CD14-positive monocyte (primary cell): Measurements from ENCODE around the gene BCKDHA. TPM values are rescaled to one million over a fixed set of nuclear protein-coding genes. Genes with fewer than 3 reads are reported as not detected.

Experiments
- DNase-seq, 3 donors: peaks; one replicate each; pipeline ENCODE4 v3.0.0-alpha.2; 2011 to 2022
- H2AFZ ChIP-seq: 2 replicates; pipeline ENCODE4 v1.6.0; 2012; ENCODE audit warnings: mild to moderate bottlenecking, low read depth, low read length, inconsistent platforms; ENCODE audit not compliant: insufficient read depth, poor library complexity, severe bottlenecking
- H3K27ac ChIP-seq, 2 donors: 1 replicate in 1 of 2; 2 replicates in 1 of 2; pipeline ENCODE4 v1.5.1; 2012 to 2013; ENCODE audit warnings: low read length in 2 of 2, control low read depth in 1 of 2, inconsistent platforms in 1 of 2, low read depth in 1 of 2, mild to moderate bottlenecking in 1 of 2
- H3K27me3 ChIP-seq, 2 donors: one replicate each; pipeline versions ENCODE4 v1.6.0 to v1.6.1; 2011 to 2013; ENCODE audit warnings: low read length in 2 of 2; ENCODE audit not compliant: control insufficient read depth in 2 of 2, insufficient read depth in 2 of 2
- H3K36me3 ChIP-seq, 2 donors: replicated peaks in 1 of 2; 1 replicate in 1 of 2; 2 replicates in 1 of 2; pipeline versions ENCODE4 v1.5.1 to v1.6.1; 2012 to 2013; ENCODE audit warnings: low read length in 2 of 2, control low read depth in 1 of 2, inconsistent platforms in 1 of 2, mild to moderate bottlenecking in 1 of 2; ENCODE audit not compliant: insufficient read depth in 2 of 2, control insufficient read depth in 1 of 2
- H3K4me1 ChIP-seq, 2 donors: 1 replicate in 1 of 2; 2 replicates in 1 of 2; pipeline versions ENCODE4 v1.5.1 to v1.6.1; 2012 to 2013; ENCODE audit warnings: low read length in 2 of 2, control low read depth in 1 of 2, inconsistent platforms in 1 of 2, mild to moderate bottlenecking in 1 of 2, moderate library complexity in 1 of 2; ENCODE audit not compliant: insufficient read depth in 2 of 2, control insufficient read depth in 1 of 2
- H3K4me2 ChIP-seq: replicated peaks from 2 replicates; pipeline ENCODE3; 2012; ENCODE audit warnings: low read length, moderate library complexity, mild to moderate bottlenecking; ENCODE audit not compliant: poor library complexity, severe bottlenecking; ENCODE audit errors: extremely low read depth
- H3K4me3 ChIP-seq, 3 experiments: fragments of 200-600 bp in 1 of 3; sonication (generic) in 1 of 3; replicated peaks in 1 of 3; 1 replicate in 2 of 3; 2 replicates in 1 of 3; pipeline ENCODE4 v1.5.1; 2011 to 2013; ENCODE audit warnings: low read length in 3 of 3, mild to moderate bottlenecking in 3 of 3, control low read depth in 2 of 3, low read depth in 2 of 3, inconsistent platforms in 1 of 3, moderate library complexity in 1 of 3
- H3K79me2 ChIP-seq: 2 replicates; pipeline ENCODE4 v1.6.0; 2012; ENCODE audit warnings: mild to moderate bottlenecking, control low read depth, inconsistent platforms, low read length, moderate library complexity; ENCODE audit not compliant: insufficient read depth
- H3K9ac ChIP-seq: 2 replicates; pipeline ENCODE4 v1.6.0; 2017; ENCODE audit warnings: low read length, mild to moderate bottlenecking; ENCODE audit not compliant: insufficient read depth, poor library complexity, severe bottlenecking
- H3K9me3 ChIP-seq, 2 donors: replicated peaks in 1 of 2; 1 replicate in 1 of 2; 2 replicates in 1 of 2; pipeline versions ENCODE4 v1.5.1 to v1.6.1; 2012 to 2013; ENCODE audit warnings: low read length in 2 of 2, control low read depth in 1 of 2; ENCODE audit not compliant: control insufficient read depth in 1 of 2, insufficient read depth in 1 of 2
- H4K20me1 ChIP-seq: 2 replicates; pipeline ENCODE4 v1.6.0; 2012; ENCODE audit warnings: mild to moderate bottlenecking, low read length, control low read depth, moderate library complexity; ENCODE audit not compliant: insufficient read depth
- H3K27ac Mint-ChIP-seq, 7 donors: one replicate each; pipeline ENCODE4 v1.8.0; 2020; ENCODE audit warnings: mild to moderate bottlenecking in 7 of 7, mixed read lengths in 7 of 7, moderate library complexity in 6 of 7, inconsistent platforms in 2 of 7
- H3K27me3 Mint-ChIP-seq, 3 donors: one replicate each; pipeline ENCODE4 v1.8.0; 2021 to 2022; ENCODE audit warnings: low read depth in 3 of 3, mild to moderate bottlenecking in 3 of 3, mixed read lengths in 3 of 3, moderate library complexity in 3 of 3, inconsistent platforms in 1 of 3
- H3K36me3 Mint-ChIP-seq, 2 donors: one replicate each; pipeline ENCODE4 v1.8.0; 2020; ENCODE audit warnings: mixed read lengths in 2 of 2, inconsistent platforms in 1 of 2, mild to moderate bottlenecking in 1 of 2
- H3K4me1 Mint-ChIP-seq: one replicate; pipeline ENCODE4 v1.8.0; 2020; ENCODE audit warnings: mild to moderate bottlenecking, mixed read lengths
- H3K4me3 Mint-ChIP-seq, 2 donors: one replicate each; pipeline ENCODE4 v1.8.0; 2020; ENCODE audit warnings: mild to moderate bottlenecking in 2 of 2, mixed read lengths in 2 of 2, moderate library complexity in 1 of 2
- H3K9me3 Mint-ChIP-seq, 7 donors: one replicate each; pipeline ENCODE4 v1.8.0; 2020 to 2022; ENCODE audit warnings: mixed read lengths in 7 of 7, mild to moderate bottlenecking in 6 of 7, moderate library complexity in 6 of 7, inconsistent platforms in 2 of 7
- WGBS: methylation state at CpG from one replicate; pipeline ENCODE4 v1.1.5; 2013; ENCODE audit warnings: missing lambda C conversion rate; ENCODE audit not compliant: insufficient coverage; 5-methylcytosine and 5-hydroxymethylcytosine counted together
- intact Hi-C, 2 donors: fragments of 100-400 bp; cut with micrococcal nuclease; formaldehyde crosslinking; loops; one replicate each; pipeline versions ENCODE4 v1.15.0 to v1.15.1; 2023
- polyA plus RNA-seq, 3 donors: library from polyadenylated mRNA; depleted of rRNA in 1 of 3; unstranded in 2 of 3; stranded (reverse) in 1 of 3; fragments of 300-500 nt in 2 of 3; fragments of >200 nt in 1 of 3; fragmentation: Illumina TruSeq in 2 of 3; gene quantifications; 1 replicate in 2 of 3; 2 replicates in 1 of 3; pipeline ENCODE4 v1.2.3, GENCODE V29; 2012 to 2021
- TF ChIP-seq, protein P1 (sequence below): fragments of 200-600 bp; IDR thresholded peaks from one replicate; pipeline ENCODE4 v1.8.0; 2022; ENCODE audit warnings: antibody characterized with exemption, mild to moderate bottlenecking

Gene BCKDHA
- polyA plus RNA-seq, 3 donors = 52.4 to 90.1 (median 87.6) TPM

DNA sequence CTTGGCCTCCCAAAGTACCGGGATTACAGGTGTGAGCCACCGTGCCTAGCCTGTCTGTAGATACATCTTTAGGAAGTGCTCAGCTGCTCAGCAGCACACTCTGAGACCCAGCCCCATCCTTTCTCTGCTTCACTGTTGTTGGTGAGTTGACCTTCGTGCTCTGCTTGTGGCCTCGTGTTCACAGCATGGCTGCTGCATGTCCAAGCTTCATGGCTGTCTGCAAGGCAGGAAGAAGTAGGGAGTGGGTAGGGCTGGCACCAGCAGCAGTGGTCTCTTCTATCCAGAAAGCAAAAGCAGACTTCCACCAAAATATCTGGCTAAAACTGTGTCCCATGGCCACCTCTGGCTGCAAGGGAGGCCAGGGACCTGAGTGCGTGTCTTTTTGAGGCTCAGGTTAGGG is 15.3 kb downstream of the BCKDHA start:
- Mint-ChIP-seq H3K4me1 (peaks cover 60% of the 10 kb centered on the region), H3K27ac (peak overlapping the region in 1 of 7 donors; percentile 15)
- 93% methylated on average over 2 of the region's 5 CpGs for WGBS

DNA sequence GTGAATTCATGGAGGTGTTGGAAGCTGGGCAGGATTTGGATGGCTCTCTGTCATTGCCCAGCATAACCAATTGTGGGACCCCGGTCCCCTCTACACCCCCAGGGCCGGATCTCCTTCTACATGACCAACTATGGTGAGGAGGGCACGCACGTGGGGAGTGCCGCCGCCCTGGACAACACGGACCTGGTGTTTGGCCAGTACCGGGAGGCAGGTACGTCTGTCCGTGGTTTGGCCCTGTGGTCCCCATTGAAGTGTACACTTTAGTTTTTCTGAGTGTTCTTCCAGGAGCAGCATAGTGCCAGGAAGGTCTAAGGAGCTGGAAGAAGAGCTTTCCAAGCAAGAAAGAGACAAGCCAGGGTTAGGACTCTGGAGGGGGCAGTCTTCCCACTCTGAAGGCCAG is 16.3 kb downstream of the BCKDHA start:
- TF ChIP-seq, protein P1, sequence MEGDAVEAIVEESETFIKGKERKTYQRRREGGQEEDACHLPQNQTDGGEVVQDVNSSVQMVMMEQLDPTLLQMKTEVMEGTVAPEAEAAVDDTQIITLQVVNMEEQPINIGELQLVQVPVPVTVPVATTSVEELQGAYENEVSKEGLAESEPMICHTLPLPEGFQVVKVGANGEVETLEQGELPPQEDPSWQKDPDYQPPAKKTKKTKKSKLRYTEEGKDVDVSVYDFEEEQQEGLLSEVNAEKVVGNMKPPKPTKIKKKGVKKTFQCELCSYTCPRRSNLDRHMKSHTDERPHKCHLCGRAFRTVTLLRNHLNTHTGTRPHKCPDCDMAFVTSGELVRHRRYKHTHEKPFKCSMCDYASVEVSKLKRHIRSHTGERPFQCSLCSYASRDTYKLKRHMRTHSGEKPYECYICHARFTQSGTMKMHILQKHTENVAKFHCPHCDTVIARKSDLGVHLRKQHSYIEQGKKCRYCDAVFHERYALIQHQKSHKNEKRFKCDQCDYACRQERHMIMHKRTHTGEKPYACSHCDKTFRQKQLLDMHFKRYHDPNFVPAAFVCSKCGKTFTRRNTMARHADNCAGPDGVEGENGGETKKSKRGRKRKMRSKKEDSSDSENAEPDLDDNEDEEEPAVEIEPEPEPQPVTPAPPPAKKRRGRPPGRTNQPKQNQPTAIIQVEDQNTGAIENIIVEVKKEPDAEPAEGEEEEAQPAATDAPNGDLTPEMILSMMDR = no peak
- Histone ChIP-seq H3K4me3 (no peak overlapping the region), H3K27me3 (no peaks in the 10 kb centered on the region), H2AFZ (no peak overlapping the region), H3K36me3 (peaks cover 60 to 76% of the 10 kb centered on the region in 2 donors), H3K27ac (no peak overlapping the region), H3K79me2 (peaks cover 15% of the 10 kb centered on the region), H4K20me1 (no peaks in the 10 kb centered on the region), H3K4me2 (no peak overlapping the region), H3K4me1 (peaks cover 37 to 70% of the 10 kb centered on the region in 2 donors), H3K9ac (no peak overlapping the region), H3K9me3 (no peaks in the 10 kb centered on the region)
- Mint-ChIP-seq H3K9me3 (peaks cover 0 to 3% (median 0%) of the 10 kb centered on the region in 7 donors), H3K4me1 (peaks cover 60% of the 10 kb centered on the region), H3K4me3 (no peak overlapping the region), H3K36me3 (peaks cover 73 to 88% of the 10 kb centered on the region in 2 donors), H3K27ac (peak overlapping the region in 3 of 7 donors; percentile 9 to 42 (median 11)), H3K27me3 (peaks cover 0 to 2% (median 0%) of the 10 kb centered on the region in 3 donors)
- intact Hi-C loops = no loop called here
- DNase-seq = no peak
- 94% methylated on average over 10 of the region's 10 CpGs for WGBS

More for the DNA sequence above, 15.3 kb downstream of the BCKDHA start:
- H3K27me3 Mint-ChIP-seq = peaks cover 0 to 2% (median 0%) of the 10 kb centered on the region in 3 donors
- Histone ChIP-seq H2AFZ (no peak overlapping the region), H3K9ac (no peak overlapping the region), H3K27ac (no peak overlapping the region), H3K4me1 (peaks cover 42 to 73% of the 10 kb centered on the region in 2 donors), H3K36me3 (peaks cover 52 to 66% of the 10 kb centered on the region in 2 donors), H3K79me2 (peaks cover 24% of the 10 kb centered on the region), H3K9me3 (no peaks in the 10 kb centered on the region), H3K4me3 (no peak overlapping the region), H3K27me3 (no peaks in the 10 kb centered on the region), H3K4me2 (no peak overlapping the region), H4K20me1 (no peaks in the 10 kb centered on the region)
- TF ChIP-seq, protein P1 = no peak
- no peak overlapping the region for H3K4me3 Mint-ChIP-seq
- no peak for DNase-seq
- H3K36me3 Mint-ChIP-seq = peaks cover 66 to 80% of the 10 kb centered on the region in 2 donors
- peaks cover 0 to 3% (median 0%) of the 10 kb centered on the region in 7 donors for H3K9me3 Mint-ChIP-seq
- intact Hi-C loops = no loop called here
